Glutamatergic neuron (in vitro differentiated cells): ENCODE data around the gene GUCA2A. TPM values are rescaled to one million over a fixed set of nuclear protein-coding genes. Genes with fewer than 3 reads are reported as not detected.

Experiments used
- DNase-seq: peaks from one replicate; pipeline ENCODE4 v3.0.0; 2022
- H3K27ac Mint-ChIP-seq: one replicate; pipeline ENCODE4 v1.8.0; 2020; ENCODE audit warnings: mild to moderate bottlenecking, mixed read lengths, inconsistent platforms; ENCODE audit not compliant: unreplicated experiment
- H3K27me3 Mint-ChIP-seq: one replicate; pipeline ENCODE4 v1.8.0; 2020; ENCODE audit warnings: mild to moderate bottlenecking, moderate library complexity, mixed read lengths, inconsistent platforms; ENCODE audit not compliant: unreplicated experiment
- H3K36me3 Mint-ChIP-seq: one replicate; pipeline ENCODE4 v1.8.0; 2020; ENCODE audit warnings: mild to moderate bottlenecking, mixed read lengths, inconsistent platforms; ENCODE audit not compliant: unreplicated experiment
- H3K4me1 Mint-ChIP-seq: one replicate; pipeline ENCODE4 v1.8.0; 2020; ENCODE audit warnings: mild to moderate bottlenecking, low read depth, mixed read lengths, inconsistent platforms; ENCODE audit not compliant: unreplicated experiment
- H3K4me3 Mint-ChIP-seq: one replicate; pipeline ENCODE4 v1.8.0; 2020; ENCODE audit warnings: mild to moderate bottlenecking, mixed read lengths, inconsistent platforms; ENCODE audit not compliant: unreplicated experiment
- H3K9me3 Mint-ChIP-seq: one replicate; pipeline ENCODE4 v1.8.0; 2020; ENCODE audit warnings: mild to moderate bottlenecking, moderate library complexity, mixed read lengths, inconsistent platforms; ENCODE audit not compliant: unreplicated experiment
- total RNA-seq: library from RNA; stranded (reverse); fragmentation: NEBNext Ultra II Directional; extraction: Animal tissue kit (Norgen Biotek cat#: 25700); gene quantifications from one replicate; pipeline ENCODE4 v1.2.1, GENCODE V29; 2021; ENCODE audit not compliant: unreplicated experiment
- TF ChIP-seq, protein P1 (sequence below): fragments of 200-600 bp; sonication (generic); IDR thresholded peaks from one replicate; pipeline ENCODE4 v1.5.0; 2021; ENCODE audit not compliant: partially characterized antibody, unreplicated experiment

Gene GUCA2A
- total RNA-seq, 1 donor from 2014 or later: not detected

DNA sequence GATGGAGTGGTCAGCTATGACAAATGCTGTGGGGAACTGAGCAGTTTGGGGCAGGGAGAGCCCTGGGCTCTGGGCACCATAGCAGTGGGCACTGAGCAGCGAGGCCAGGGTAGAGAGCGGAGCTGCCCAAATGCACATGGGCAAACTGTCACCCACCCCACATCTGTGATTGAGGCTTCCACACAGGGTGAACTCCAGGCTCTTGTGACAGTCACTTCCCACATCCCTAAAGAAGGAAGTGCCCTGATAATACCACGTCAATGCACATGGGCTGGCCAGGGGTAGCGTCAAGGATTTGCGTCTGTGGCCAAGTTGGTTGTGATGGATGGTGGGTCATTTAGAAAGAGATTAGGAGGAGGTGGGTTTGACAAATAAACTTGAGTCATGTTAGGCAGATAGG lies 13.9 kb downstream of the GUCA2A start:
- Mint-ChIP-seq H3K27me3 (no peaks in the 10 kb centered on the region), H3K27ac (no peak overlapping the region), H3K36me3 (no peaks in the 10 kb centered on the region), H3K9me3 (no peaks in the 10 kb centered on the region), H3K4me3 (no peak overlapping the region), H3K4me1 (no peaks in the 10 kb centered on the region)
- TF ChIP-seq, protein P1, sequence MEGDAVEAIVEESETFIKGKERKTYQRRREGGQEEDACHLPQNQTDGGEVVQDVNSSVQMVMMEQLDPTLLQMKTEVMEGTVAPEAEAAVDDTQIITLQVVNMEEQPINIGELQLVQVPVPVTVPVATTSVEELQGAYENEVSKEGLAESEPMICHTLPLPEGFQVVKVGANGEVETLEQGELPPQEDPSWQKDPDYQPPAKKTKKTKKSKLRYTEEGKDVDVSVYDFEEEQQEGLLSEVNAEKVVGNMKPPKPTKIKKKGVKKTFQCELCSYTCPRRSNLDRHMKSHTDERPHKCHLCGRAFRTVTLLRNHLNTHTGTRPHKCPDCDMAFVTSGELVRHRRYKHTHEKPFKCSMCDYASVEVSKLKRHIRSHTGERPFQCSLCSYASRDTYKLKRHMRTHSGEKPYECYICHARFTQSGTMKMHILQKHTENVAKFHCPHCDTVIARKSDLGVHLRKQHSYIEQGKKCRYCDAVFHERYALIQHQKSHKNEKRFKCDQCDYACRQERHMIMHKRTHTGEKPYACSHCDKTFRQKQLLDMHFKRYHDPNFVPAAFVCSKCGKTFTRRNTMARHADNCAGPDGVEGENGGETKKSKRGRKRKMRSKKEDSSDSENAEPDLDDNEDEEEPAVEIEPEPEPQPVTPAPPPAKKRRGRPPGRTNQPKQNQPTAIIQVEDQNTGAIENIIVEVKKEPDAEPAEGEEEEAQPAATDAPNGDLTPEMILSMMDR: no peak
- DNase-seq: no peak

DNA sequence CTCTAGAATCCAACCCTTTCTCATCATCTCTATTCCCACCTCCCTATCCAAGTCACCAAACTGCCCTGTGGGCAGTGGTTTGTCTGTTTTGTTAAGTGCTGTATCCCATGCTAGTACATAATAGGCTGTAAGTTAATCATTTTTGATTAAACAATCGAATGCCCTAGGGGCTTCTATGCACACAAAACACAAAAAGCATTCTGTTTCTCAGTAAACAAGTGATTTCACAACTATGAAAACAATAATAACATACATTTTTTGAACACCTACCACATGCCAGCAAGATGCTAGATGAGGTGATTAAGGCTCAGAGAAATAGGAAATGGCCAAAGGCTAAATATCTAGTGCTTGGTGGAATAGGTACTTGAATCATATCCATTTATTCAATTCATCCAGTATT lies 16.4 kb downstream of the GUCA2A start:
- H3K4me1 Mint-ChIP-seq: peaks cover 11% of the 10 kb centered on the region
- no peak for DNase-seq
- H3K9me3 Mint-ChIP-seq: no peaks in the 10 kb centered on the region
- TF ChIP-seq, protein P1: no peak
- no peak overlapping the region for H3K4me3 Mint-ChIP-seq
- no peaks in the 10 kb centered on the region for H3K36me3 Mint-ChIP-seq
- no peaks in the 10 kb centered on the region for H3K27me3 Mint-ChIP-seq
- H3K27ac Mint-ChIP-seq: no peak overlapping the region

DNA sequence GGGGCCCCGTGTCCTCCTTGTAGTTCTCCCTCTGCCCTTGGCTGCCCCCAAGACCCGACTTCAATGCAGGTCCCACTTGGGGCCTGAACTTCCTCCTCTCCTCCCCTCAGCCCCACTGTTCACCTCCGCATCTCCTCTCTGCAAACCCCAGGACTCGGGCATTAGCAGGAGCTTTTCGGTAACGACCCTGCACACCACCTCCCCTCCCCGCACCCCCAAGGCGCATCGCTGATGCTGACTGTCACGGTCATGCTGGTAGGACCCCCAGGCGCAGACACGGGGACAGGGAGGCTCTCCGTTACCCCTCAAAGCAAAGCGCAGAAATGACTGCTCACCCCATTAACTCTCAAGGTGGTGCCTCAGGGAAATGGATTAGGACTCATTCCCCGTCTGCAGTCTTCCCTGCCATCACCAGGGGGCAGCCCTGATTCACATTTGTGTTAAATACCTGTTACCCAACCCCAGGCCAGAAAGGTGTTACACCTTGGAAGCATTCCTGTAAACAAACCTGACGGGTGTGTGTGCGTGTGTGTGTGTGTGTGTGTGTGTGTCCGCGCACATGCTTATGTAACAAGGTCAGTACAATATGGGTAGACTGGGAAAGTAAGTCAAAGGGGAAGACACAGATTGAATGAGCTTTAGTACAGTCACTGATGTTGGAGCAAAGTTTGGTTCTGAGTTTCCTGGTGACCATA lies 17.8 kb downstream of the GUCA2A start:
- TF ChIP-seq, protein P1: peak; percentile 74
- Mint-ChIP-seq H3K27ac (no peak overlapping the region), H3K9me3 (no peaks in the 10 kb centered on the region), H3K4me3 (no peak overlapping the region), H3K4me1 (peaks cover 11% of the 10 kb centered on the region), H3K27me3 (no peaks in the 10 kb centered on the region), H3K36me3 (no peaks in the 10 kb centered on the region)
- DNase-seq: peak; percentile 81

DNA sequence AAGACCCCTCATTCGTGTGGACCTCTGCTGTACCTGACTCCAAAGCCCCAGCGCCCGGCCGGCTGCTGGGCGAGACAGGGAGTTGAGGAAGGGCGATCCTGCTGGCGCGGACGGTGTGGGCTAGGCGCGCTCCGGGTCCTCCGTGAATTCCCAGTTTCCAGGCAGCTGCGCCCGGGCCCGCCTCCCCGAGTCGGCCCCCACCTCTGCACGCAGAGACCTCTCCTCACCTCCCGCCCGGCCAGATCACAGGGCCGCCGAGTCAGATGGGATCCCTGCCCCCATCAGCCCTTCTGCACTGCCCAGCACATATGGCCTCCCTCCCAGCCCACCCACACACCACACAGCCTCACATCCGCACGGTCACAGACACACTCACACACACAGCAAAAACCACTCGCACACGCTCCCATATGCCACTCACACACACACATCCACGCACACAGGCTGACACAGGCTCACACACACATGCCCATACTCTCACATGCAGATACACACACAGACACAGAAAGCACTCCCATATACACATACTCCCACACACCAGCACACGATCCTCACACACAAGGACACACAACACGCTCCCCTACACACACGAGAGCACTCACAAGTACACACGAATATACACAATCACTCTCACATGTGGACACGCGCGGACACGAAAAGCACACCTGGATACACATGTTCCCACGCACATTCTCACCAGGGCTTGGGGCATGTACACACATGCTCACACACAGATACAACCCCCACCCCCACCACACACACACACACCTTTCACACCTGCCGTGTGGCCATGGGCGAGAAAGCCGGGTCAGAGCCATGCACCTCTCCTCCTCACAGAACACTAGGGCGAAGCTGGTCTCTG lies 18.6 kb downstream of the GUCA2A start:
- Mint-ChIP-seq H3K27ac (no peak overlapping the region), H3K27me3 (no peaks in the 10 kb centered on the region), H3K4me3 (peak overlapping the region; percentile 7), H3K4me1 (peaks cover 11% of the 10 kb centered on the region), H3K36me3 (no peaks in the 10 kb centered on the region), H3K9me3 (no peaks in the 10 kb centered on the region)
- no peak for DNase-seq
- TF ChIP-seq, protein P1: no peak

DNA sequence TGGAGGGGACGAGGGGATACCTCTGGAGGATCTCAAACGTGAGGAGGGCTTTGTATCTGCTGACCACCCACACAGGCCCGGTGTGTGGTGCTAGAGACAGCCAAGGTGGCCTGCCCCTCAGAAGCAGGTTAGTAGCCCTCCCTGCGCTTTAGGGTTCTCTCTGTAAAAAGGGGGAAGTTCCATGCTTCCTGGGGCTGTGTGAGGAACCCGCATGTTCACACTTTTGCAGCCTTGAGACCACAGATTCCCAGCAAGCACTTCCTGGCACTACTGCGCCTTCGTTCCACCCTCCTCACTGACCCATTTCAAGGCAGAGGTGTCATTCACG lies 19.2 kb downstream of the GUCA2A start:
- H3K4me3 Mint-ChIP-seq: peak overlapping the region; percentile 7

More for the DNA sequence above, 19.2 kb downstream of the GUCA2A start:
- Mint-ChIP-seq H3K27me3 (no peaks in the 10 kb centered on the region), H3K9me3 (no peaks in the 10 kb centered on the region), H3K4me1 (peaks cover 11% of the 10 kb centered on the region), H3K27ac (no peak overlapping the region), H3K36me3 (no peaks in the 10 kb centered on the region)
- no peak for DNase-seq
- TF ChIP-seq, protein P1: no peak
